GM12878 (cell line): ENCODE results near the gene CPNE4. TPM values are rescaled to one million over a fixed set of nuclear protein-coding genes. Genes with fewer than 3 reads are reported as not detected.
A peak's percentile ranks its signal among the peaks of the same experiment; 100 is the strongest.

Experiments
- ATAC-seq: fragments of 200-7000 bp; cut with Tn5 transposase; 3 replicates; pipeline ENCODE4 v1.9.1; 2020; ENCODE audit warnings: mild to moderate bottlenecking, moderate library complexity
- BruUV-seq: library from RNA; stranded (reverse); fragments of 400-500 nt; replicated peaks from 2 replicates; lab custom pipeline; 2021; lab: Mats Ljungman, UMichigan
- CTCF ChIA-PET: fragments of 300-600 bp; sonication (Branson Sonifier 250); formaldehyde crosslinking; extraction: SDS; loops from one replicate; lab custom pipeline; 2021; ENCODE audit warnings: inconsistent platforms; lab: Yijun Ruan, JAX
- POLR2A ChIA-PET: fragments of 350-600 bp; formaldehyde crosslinking; extraction: SDS; loops from one replicate; lab custom pipeline; 2021; ENCODE audit warnings: inconsistent platforms; lab: Charles Lee
- RAD21 ChIA-PET: fragments of 300-600 bp; sonication (Branson Sonifier 250); formaldehyde crosslinking; loops from one replicate; lab custom pipeline; 2023; ENCODE audit warnings: antibody characterized with exemption; ENCODE audit not compliant: unreplicated experiment; lab: Charles Lee
- SMC1A ChIA-PET: fragments of 300-600 bp; sonication (Branson Sonifier 250); formaldehyde crosslinking; loops from one replicate; lab custom pipeline; 2023; ENCODE audit not compliant: unreplicated experiment, uncharacterized antibody; lab: Charles Lee
- DNase-seq: peaks from one replicate; pipeline ENCODE4 v3.0.0-alpha.2; 2011; ENCODE audit warnings: low read depth, low spot score
- FAIRE-seq: peaks from 3 replicates; lab custom pipeline; 2011; peaks lifted over from hg19 to GRCh38; lab: Jason Lieb, UNC
- H2AFZ ChIP-seq: 2 replicates; pipeline ENCODE4 v1.6.0; 2011; ENCODE audit warnings: low read depth, low read length, control low read depth; ENCODE audit not compliant: control insufficient read depth
- H3K27ac ChIP-seq: 2 replicates; pipeline ENCODE4 v1.5.1; 2011; ENCODE audit warnings: control low read depth; ENCODE audit not compliant: control insufficient read depth, insufficient read depth
- H3K27me3 ChIP-seq, 2 experiments: replicated peaks in 1 of 2; 2 replicates each; pipeline versions ENCODE4 v1.6.0 to v1.6.1; 2011; ENCODE audit warnings: low read length in 1 of 2; ENCODE audit not compliant: control insufficient read depth in 2 of 2, insufficient read depth in 2 of 2
- H3K36me3 ChIP-seq, 2 experiments: 2 replicates each; pipeline ENCODE4 v1.5.1; 2011; ENCODE audit warnings: low read length in 1 of 2; ENCODE audit not compliant: control insufficient read depth in 2 of 2, insufficient read depth in 2 of 2
- H3K4me1 ChIP-seq: 2 replicates; pipeline ENCODE4 v1.6.1; 2011; ENCODE audit warnings: mild to moderate bottlenecking, low read length, moderate library complexity, mixed read lengths; ENCODE audit not compliant: control insufficient read depth, insufficient read depth
- H3K4me2 ChIP-seq: 2 replicates; pipeline ENCODE4 v1.6.0; 2011; ENCODE audit warnings: control low read depth; ENCODE audit not compliant: control insufficient read depth, insufficient read depth
- H3K4me3 ChIP-seq: fragments of 200-600 bp; sonication (generic); 2 replicates; pipeline ENCODE4 v1.5.1; 2016
- H3K79me2 ChIP-seq: 2 replicates; pipeline ENCODE4 v1.6.0; 2011; ENCODE audit warnings: low read length; ENCODE audit not compliant: control insufficient read depth, insufficient read depth
- H3K9ac ChIP-seq: 2 replicates; pipeline ENCODE4 v1.8.0; 2011; ENCODE audit warnings: low read length, control low read depth, mixed read lengths; ENCODE audit not compliant: control insufficient read depth, insufficient read depth
- H3K9me3 ChIP-seq: replicated peaks from 3 replicates; pipeline ENCODE4 v1.5.1; 2011; ENCODE audit warnings: mild to moderate bottlenecking, low read length; ENCODE audit not compliant: control insufficient read depth, insufficient read depth
- H4K20me1 ChIP-seq: 2 replicates; pipeline ENCODE4 v1.6.0; 2011; ENCODE audit not compliant: control insufficient read depth, insufficient read depth
- CREM ChIP-seq: IDR thresholded peaks from 2 replicates; pipeline ENCODE4 v1.6.1; 2014; ENCODE audit warnings: antibody characterized with exemption, low read depth
- CTCF ChIP-seq, 3 experiments: IDR thresholded peaks in 2 of 3; conservative IDR thresholded peaks in 1 of 3; 2 replicates each; pipeline ENCODE4 v1.5.1; 2011; ENCODE audit warnings: low read depth in 3 of 3, low read length in 3 of 3, mild to moderate bottlenecking in 3 of 3, control low read depth in 2 of 3, moderate library complexity in 2 of 3, inconsistent platforms in 1 of 3, mixed read lengths in 1 of 3; ENCODE audit not compliant: control insufficient read depth in 2 of 3, insufficient read depth in 1 of 3; ENCODE audit errors: extremely low read depth in 1 of 3
- FOXM1 ChIP-seq: IDR thresholded peaks from 2 replicates; pipeline ENCODE4 v1.6.1; 2012; ENCODE audit warnings: low read depth, mild to moderate bottlenecking, inconsistent platforms, low read length, moderate library complexity
- IRF3 ChIP-seq: fragments of 450-650 bp; IDR thresholded peaks from 2 replicates; pipeline ENCODE4 v1.6.1; 2014; ENCODE audit warnings: mild to moderate bottlenecking
- RUNX3 ChIP-seq: IDR thresholded peaks from 2 replicates; pipeline ENCODE4 v1.6.1; 2012; ENCODE audit warnings: low read length, inconsistent platforms
- SMC3 ChIP-seq: IDR thresholded peaks from 2 replicates; pipeline ENCODE4 v1.6.1; 2011; ENCODE audit warnings: low read length, improper control_type of control experiment, borderline replicate concordance
- TAF1 ChIP-seq: IDR thresholded peaks from 2 replicates; pipeline ENCODE4 v1.6.1; 2011; ENCODE audit warnings: mild to moderate bottlenecking, low read depth, low read length, borderline replicate concordance
- WGBS: methylation state at CpG from one replicate; pipeline ENCODE4 v1.1.6; 2016; ENCODE audit warnings: low lambda C conversion rate; ENCODE audit not compliant: insufficient replicate concordance, insufficient coverage; ENCODE audit errors: missing lambda C conversion rate; 5-methylcytosine and 5-hydroxymethylcytosine counted together
- in situ Hi-C: fragments of 300-500 bp; cut with MboI; formaldehyde crosslinking; loops from 9 replicates; pipeline ENCODE4 v1.14.3; 2018; ENCODE audit warnings: mixed read lengths
- intact Hi-C: fragments of 100-400 bp; cut with micrococcal nuclease; formaldehyde crosslinking; loops from one replicate; pipeline ENCODE4 v1.14.2; 2022; ENCODE audit not compliant: unreplicated experiment
- polyA plus RNA-seq, 11 experiments: library from polyadenylated mRNA; depleted of rRNA in 4 of 11; unstranded in 6 of 11; stranded (reverse) in 5 of 11; fragments of >200 nt; fragmentation: Nextera tagmentation in 4 of 11; fragmentation: Illumina TruSeq in 1 of 11; extraction: Ambion mirVana in 4 of 11; extraction: Trizol in 1 of 11; gene quantifications; 1 replicate in 1 of 11; 2 replicates in 10 of 11; pipeline versions ENCODE4 v1.2.1 to v1.2.3, GENCODE V29; 2011 to 2016; ENCODE audit warnings: inconsistent platforms in 2 of 11, missing spikeins in 2 of 11, low read depth in 1 of 11
- total RNA-seq, 4 experiments: library from RNA; depleted of rRNA in 3 of 4; stranded (reverse); fragments of >200 nt in 3 of 4; fragmentation: Illumina TruSeq in 1 of 4; extraction: Trizol in 1 of 4; gene quantifications; 2 replicates each; pipeline versions ENCODE4 v1.2.1 to v1.2.3, GENCODE V29; 2013 to 2021

Gene CPNE4
- total and polyA plus RNA-seq, 10 of the 15 experiments (the other 5 are each of a cell fraction or from before 2014, with no cell fraction given) = 0.17 to 1.9 (median 0.48) TPM; not detected in 1

GRCh38 chr3:132006605-132007204 is 28.1 kb downstream of the CPNE4 start:
- ChIA-PET POLR2A (no interaction called here), RAD21 (no interaction called here), SMC1A (interaction anchor here (0.8 to 1.3 kb wide), 4 partner anchors 8 to 974 kb away, joined by 3 to 4 read pairs (median 3); no protein-coding TSS in a partner anchor), CTCF (interaction anchor here (1.2 to 1.8 kb wide), 2 partner anchors 21 to 211 kb away, joined by 3 to 14 read pairs; no protein-coding TSS in a partner anchor)
- WGBS = 0% methylated on average over 3 of the region's 3 CpGs
- Histone ChIP-seq H3K9me3 (no peaks in the 10 kb centered on the region), H3K27ac (no peak overlapping the region), H3K79me2 (no peaks in the 10 kb centered on the region), H3K27me3 (no peaks in the 10 kb centered on the region; a peak in 1 of 4 replicates), H3K4me1 (no peaks in the 10 kb centered on the region), H3K4me3 (no peak overlapping the region), H3K9ac (no peak overlapping the region), H4K20me1 (no peaks in the 10 kb centered on the region), H3K4me2 (no peak overlapping the region), H3K36me3 (no peaks in the 10 kb centered on the region)
- BruUV-seq = no TSS peak
- FAIRE-seq = peak; percentile 81
- in situ Hi-C loops (no loop called here), intact Hi-C loops (no loop called here)
- peak; percentile 76 for ATAC-seq
- no peak for DNase-seq
- TF ChIP-seq SMC3 (peak; percentile 28; the same call in 1 of the 2 replicates), CREM (peak; percentile 29; the same call in 1 of the 2 replicates), FOXM1 (no peak), RUNX3 (peak; percentile 51), CTCF (IDR thresholded peaks at IDR 0.05 in 2 of 3, conservative IDR thresholded peaks at IDR 0.05 in 1 of 3; ENCODE audit: control insufficient read depth in 2 of 3, extremely low read depth in 1 of 3, insufficient read depth in 1 of 3, low read depth in 3 of 3, low read length in 3 of 3) (peak; percentile 50 to 59 (median 56)), IRF3 (no peak), TAF1 (no peak)
- TF ChIP-seq, all 136 proteins: peak for 4
- no peak overlapping the region for H2AFZ ChIP-seq
